Urothelium cell line (cell line): Measurements from ENCODE around the gene REC8.
A peak's percentile ranks its signal among the peaks of the same experiment; 100 is the strongest.

Experiments used
- DNase-seq: peaks from one replicate; pipeline ENCODE4 v3.0.0; 2011; ENCODE audit warnings: low spot score, mixed read lengths
- FAIRE-seq: peaks from 2 replicates; lab custom pipeline; 2011; peaks lifted over from hg19 to GRCh38; lab: Jason Lieb, UNC

The REC8 gene

DNA sequence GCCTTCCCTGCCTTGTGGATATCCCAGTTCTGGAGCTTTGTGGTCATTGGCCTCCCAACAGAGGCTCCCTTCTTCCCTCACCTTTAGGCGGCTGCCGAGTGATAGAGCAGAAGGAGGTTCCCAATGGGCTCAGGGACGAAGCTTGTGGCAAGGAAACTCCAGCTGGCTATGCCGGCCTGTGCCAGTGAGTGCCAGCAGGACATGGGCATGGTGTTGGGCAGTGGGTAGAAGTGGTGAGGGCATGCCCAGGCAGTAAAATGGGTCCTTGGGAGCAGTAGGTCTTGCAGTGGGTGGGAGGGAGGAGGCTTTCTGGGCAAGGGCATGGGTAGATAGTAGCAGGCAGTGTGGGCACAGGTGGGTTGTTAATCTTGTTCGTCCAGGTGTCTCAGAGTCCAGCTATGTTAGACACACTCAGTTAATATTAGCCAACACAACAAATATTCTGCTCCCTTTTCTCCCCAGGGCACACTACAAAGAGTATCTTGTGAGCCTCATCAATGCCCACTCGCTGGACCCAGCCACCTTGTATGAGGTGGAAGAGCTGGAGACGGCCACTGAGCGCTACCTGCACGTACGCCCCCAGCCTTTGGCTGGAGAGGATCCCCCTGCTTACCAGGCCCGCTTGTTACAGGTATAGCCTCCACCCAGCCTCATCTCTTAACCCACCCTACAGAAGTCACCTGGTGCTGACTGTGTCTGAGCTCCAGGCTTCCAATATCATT lies 11.9 kb upstream of the REC8 start:
- DNase-seq (no peak), FAIRE-seq (no peak)

- DNase-seq (no peak), FAIRE-seq (no peak)
These were observed 11.4 kb upstream of the REC8 start for GRCh38 chr14:24160499-24160849.

GRCh38 chr14:24160850-24161804 lies 10.8 kb upstream of the REC8 start, which contains the start of gene IRF9:
Gene IRF9 (plus strand): TSS chr14:24161265. CDS start chr14:24162145, 880 bp downstream.
- peak; percentile 50 for FAIRE-seq
- peak; percentile 92 for DNase-seq

DNA sequence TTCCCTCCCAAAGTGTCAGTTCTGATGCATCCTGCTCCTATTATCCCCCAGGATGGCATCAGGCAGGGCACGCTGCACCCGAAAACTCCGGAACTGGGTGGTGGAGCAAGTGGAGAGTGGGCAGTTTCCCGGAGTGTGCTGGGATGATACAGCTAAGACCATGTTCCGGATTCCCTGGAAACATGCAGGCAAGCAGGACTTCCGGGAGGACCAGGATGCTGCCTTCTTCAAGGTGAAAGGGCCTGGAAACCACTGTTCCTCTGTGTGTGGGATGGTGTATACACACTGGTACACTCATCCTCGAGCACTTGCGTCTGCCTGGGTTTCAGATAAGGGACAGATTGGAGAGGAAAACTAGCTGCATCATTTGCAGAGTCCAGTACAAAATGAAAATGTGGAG lies 9.8 kb upstream of the REC8 start:
- no peak for FAIRE-seq
- no peak for DNase-seq

DNA sequence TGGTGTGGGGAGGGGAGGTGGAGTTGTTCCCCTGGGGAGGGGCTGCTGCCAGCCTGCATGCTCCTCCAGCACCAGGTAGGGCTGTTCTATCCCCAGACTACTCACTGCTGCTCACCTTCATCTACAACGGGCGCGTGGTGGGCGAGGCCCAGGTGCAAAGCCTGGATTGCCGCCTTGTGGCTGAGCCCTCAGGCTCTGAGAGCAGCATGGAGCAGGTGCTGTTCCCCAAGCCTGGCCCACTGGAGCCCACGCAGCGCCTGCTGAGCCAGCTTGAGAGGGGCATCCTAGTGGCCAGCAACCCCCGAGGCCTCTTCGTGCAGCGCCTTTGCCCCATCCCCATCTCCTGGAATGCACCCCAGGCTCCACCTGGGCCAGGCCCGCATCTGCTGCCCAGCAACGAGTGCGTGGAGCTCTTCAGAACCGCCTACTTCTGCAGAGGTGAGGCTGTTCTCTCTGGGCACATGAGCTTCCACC lies 7.3 kb upstream of the REC8 start:
- DNase-seq (no peak), FAIRE-seq (no peak)

DNA sequence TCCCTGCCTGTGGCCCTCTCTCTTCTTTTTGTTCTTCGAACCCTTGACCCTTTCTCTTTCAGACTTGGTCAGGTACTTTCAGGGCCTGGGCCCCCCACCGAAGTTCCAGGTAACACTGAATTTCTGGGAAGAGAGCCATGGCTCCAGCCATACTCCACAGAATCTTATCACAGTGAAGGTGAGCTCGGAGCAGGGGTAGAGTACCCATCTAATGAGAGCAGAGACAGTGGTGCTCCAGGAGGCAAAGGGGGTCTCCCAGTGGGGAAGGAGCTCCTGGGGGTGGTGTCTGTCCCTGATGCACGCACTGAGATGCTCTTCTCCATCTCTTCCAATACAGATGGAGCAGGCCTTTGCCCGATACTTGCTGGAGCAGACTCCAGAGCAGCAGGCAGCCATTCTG lies 6.1 kb upstream of the REC8 start:
- FAIRE-seq (no peak), DNase-seq (no peak)

DNA sequence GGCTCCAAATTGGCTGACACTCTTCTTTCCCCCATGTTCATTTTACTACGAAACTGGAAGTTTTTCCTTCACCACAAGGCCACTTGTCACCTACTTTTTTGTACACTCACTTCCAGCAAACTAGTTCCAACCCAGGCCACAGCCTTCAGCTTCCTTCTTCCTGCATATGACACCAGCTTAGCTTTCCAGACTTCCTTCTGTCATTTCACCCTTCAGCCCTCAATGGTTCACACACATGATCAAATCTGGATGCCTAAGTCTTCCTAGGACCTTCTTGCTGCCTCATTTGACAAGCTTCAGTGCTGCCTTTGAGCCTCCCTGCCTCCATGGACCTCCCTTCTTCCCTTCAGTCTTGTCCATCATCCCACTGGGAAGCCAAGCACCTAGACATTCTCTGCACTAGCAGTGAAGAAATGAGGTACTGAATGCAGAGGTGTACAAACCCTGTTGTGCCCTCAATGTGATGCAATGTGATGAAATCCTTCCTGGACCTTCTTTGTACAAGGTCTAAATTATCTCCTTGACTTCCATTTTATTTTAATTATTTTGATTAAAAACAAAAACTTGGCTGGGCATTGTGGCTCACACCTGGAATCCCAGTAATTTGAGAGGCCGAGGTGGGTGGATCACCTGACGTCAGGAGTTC lies 4.3 kb upstream of the REC8 start:
- FAIRE-seq (no peak), DNase-seq (no peak)

GRCh38 chr14:24172261-24172860 lies 481 bp downstream of the REC8 start:
- DNase-seq (no peak), FAIRE-seq (no peak)

- FAIRE-seq (no peak), DNase-seq (no peak)
These were observed 996 bp downstream of the REC8 start for GRCh38 chr14:24172871-24173281.

- FAIRE-seq (no peak), DNase-seq (no peak)
These were observed 4.7 kb downstream of the REC8 start for GRCh38 chr14:24176599-24176998.

DNA sequence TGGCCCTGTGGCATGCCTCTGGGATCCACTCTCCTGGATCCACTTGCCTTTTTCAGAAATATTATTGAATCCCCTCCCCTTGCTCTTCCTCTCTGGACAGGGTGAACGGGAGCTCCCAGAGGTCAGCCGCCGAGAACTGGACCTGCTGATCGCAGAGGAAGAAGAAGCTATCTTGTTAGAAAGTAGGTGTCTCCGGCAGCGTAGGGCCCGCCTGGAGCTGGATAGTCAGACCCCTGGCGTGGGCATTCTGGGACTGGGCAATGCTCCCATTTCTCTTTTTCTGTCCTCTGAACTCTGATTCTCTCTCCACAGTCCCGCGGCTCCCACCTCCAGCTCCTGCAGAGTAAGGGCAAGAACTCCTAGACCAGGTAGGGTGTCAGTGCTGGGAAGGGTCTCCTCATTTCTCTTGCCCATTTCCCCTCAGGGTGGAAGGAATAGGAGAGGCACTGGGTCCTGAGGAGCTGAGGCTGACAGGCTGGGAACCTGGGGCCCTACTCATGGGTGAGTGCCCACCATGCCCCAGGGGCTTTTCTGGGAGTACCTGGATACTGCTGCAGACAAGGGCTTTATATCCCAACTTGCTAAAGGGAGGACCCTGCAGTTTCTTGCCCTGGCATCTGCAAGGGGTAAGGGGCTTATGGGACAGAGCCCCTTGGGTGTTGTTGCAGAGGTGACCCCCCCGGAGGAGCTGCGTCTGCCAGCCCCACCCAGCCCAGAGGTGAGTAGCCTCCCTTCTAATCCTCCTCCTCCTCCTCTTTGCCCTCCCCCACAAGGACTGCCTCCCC lies 5.4 kb downstream of the REC8 start:
- no peak for FAIRE-seq

GRCh38 chr14:24177891-24178290 lies 6.0 kb downstream of the REC8 start:
- FAIRE-seq: no peak

More for the DNA sequence above, 5.4 kb downstream of the REC8 start:
- no peak for DNase-seq

DNA sequence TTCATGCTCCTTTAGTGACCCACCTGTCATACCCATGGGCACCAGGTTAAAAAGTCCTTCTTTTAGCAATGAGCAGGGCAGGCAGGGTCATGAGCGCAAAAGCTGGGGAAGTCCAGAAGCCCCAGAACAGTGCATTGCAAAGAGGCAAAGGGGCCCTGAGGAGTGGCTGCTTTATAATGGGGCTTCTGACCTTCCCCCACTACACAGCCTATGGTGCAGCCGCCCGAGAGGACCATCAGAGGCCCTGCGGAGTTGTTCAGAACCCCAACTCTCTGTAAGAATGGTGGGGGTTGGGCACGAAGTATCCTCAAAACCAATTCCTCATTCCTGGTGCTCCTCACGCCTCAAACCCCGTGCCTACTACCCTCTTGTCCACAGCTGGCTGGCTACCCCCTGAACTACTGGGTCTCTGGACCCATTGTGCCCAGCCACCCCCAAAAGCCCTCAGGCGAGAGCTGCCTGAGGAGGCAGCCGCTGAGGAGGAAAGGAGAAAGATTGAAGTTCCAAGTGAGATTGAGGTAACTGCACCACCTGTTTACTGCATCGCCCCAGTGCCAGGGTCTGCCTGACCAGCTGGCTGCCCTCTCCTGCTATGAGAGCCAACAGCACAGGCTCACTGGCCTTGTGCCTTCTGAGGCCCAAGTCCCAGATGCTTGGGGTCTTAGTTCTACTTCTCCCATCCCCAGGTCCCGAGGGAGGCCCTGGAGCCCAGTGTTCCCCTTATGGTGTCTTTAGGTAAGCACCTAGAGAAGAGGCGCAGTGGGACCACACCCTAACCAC lies 6.7 kb downstream of the REC8 start:
- FAIRE-seq: no peak

More at GRCh38 chr14:24177891-24178290, 6.0 kb downstream of the REC8 start:
- DNase-seq: no peak

DNA sequence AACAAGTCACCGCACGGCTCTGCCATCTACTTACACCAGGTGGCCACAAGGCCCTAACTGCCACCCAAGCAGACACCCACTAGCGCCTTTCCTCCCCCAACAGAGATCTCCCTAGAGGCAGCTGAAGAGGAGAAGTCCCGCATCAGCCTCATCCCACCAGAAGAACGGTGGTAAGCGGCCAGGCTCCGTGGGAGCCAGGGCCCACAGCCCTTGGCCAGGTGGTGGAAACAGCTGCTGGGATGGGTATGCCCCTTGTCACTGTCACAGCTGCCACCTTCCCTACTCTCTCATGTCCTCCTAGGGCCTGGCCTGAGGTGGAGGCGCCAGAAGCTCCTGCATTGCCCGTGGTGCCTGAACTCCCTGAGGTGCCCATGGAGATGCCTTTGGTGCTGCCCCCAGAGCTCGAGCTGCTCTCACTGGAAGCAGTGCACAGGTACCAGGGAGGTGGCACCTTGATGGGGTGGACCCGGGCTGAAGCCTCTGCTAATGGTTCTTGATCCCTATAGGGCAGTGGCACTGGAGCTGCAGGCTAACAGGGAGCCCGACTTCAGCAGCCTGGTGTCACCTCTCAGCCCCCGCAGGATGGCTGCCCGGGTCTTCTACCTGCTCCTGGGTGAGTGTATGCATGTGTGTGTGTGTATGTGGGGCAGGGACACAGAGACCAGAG lies 7.5 kb downstream of the REC8 start:
- DNase-seq (no peak), FAIRE-seq (no peak)

More for the DNA sequence above, 6.7 kb downstream of the REC8 start:
- no peak for DNase-seq

GRCh38 chr14:24179961-24180796 lies 8.3 kb downstream of the REC8 start:
- FAIRE-seq (no peak), DNase-seq (no peak)

- DNase-seq (no peak), FAIRE-seq (no peak)
These were observed 9.6 kb downstream of the REC8 start for GRCh38 chr14:24181371-24182077.
